Kidney capillary endothelial cell (primary cell): ENCODE measurements around the gene ITPR2.
"Not testable (repeated sequence)": the region's sequence is repeated elsewhere in the genome, so short reads cannot be mapped to it uniquely, and the experiment has no call there.

Experiments used
- DNase-seq: peaks from one replicate; pipeline ENCODE4 v3.0.0-alpha.2; 2018; ENCODE audit warnings: low spot score

Gene ITPR2

GRCh38 chr12:26661399-26661798 lies 171.6 kb downstream of the ITPR2 start:
- no peak for DNase-seq

- no peak for DNase-seq
These were observed 173.1 kb downstream of the ITPR2 start for GRCh38 chr12:26659930-26660329.

- DNase-seq, result no peak
These were observed 174.0 kb downstream of the ITPR2 start for GRCh38 chr12:26658991-26659390.

GRCh38 chr12:26654623-26655022 lies 178.4 kb downstream of the ITPR2 start:
- no peak for DNase-seq

- DNase-seq, result peak; percentile 42
These were observed 181.3 kb downstream of the ITPR2 start for GRCh38 chr12:26651566-26652188.

GRCh38 chr12:26651036-26651435 lies 182.0 kb downstream of the ITPR2 start:
- DNase-seq, result no peak

- no peak for DNase-seq
These were observed 184.0 kb downstream of the ITPR2 start for GRCh38 chr12:26648999-26649398.

GRCh38 chr12:26648584-26648983 lies 184.4 kb downstream of the ITPR2 start:
- DNase-seq, result peak; percentile 10

GRCh38 chr12:26648066-26648465 lies 184.9 kb downstream of the ITPR2 start:
- peak; percentile 24 for DNase-seq

- DNase-seq, result no peak
These were observed 185.9 kb downstream of the ITPR2 start for GRCh38 chr12:26647088-26647487.

GRCh38 chr12:26646571-26646970 lies 186.4 kb downstream of the ITPR2 start:
- no peak for DNase-seq

GRCh38 chr12:26644376-26644775 lies 188.6 kb downstream of the ITPR2 start:
- DNase-seq, result not testable (repeated sequence)

- no peak for DNase-seq
These were observed 189.3 kb downstream of the ITPR2 start for GRCh38 chr12:26643532-26644315.

- DNase-seq, result no peak
These were observed 190.6 kb downstream of the ITPR2 start for GRCh38 chr12:26642361-26642760.

- no peak for DNase-seq
These were observed 196.2 kb downstream of the ITPR2 start for GRCh38 chr12:26636710-26637328.

GRCh38 chr12:26633591-26634210 lies 199.3 kb downstream of the ITPR2 start:
- DNase-seq, result no peak

- DNase-seq, result no peak
These were observed 200.2 kb downstream of the ITPR2 start for GRCh38 chr12:26632756-26633155.

- DNase-seq, result no peak
These were observed 201.1 kb downstream of the ITPR2 start for GRCh38 chr12:26631846-26632245.

- DNase-seq, result peak; percentile 30
These were observed 202.4 kb downstream of the ITPR2 start for GRCh38 chr12:26630546-26631027.

- no peak for DNase-seq
These were observed 203.1 kb downstream of the ITPR2 start for GRCh38 chr12:26629864-26630263.

GRCh38 chr12:26628234-26628633 lies 204.8 kb downstream of the ITPR2 start:
- no peak for DNase-seq

- DNase-seq, result no peak
These were observed 205.7 kb downstream of the ITPR2 start for GRCh38 chr12:26627335-26627734.

- no peak for DNase-seq
These were observed 209.9 kb downstream of the ITPR2 start for GRCh38 chr12:26623136-26623535.
